Astrocyte of the cerebellum (primary cell): Measurements from ENCODE around the gene NPRL2.

Source experiments
- DNase-seq: peaks from one replicate; pipeline ENCODE4 v3.0.0-alpha.2; 2011; ENCODE audit warnings: low read depth
- H3K4me3 ChIP-seq: 2 replicates; pipeline ENCODE4 v1.5.1; 2011; ENCODE audit warnings: mild to moderate bottlenecking, low read depth, low read length, moderate library complexity
- in situ Hi-C: cut with HindIII; loops from 2 replicates; pipeline ENCODE4 v1.10.0; 2017; ENCODE audit warnings: low sequenced_read_pairs
- TF ChIP-seq, protein P1 (sequence below): IDR thresholded peaks from 2 replicates; pipeline ENCODE4 v1.5.1; 2012; ENCODE audit warnings: low read length, low read depth, moderate library complexity, mild to moderate bottlenecking; ENCODE audit errors: missing control alignments

Gene NPRL2

GRCh38 chr3:50297896-50298725 lies 52.5 kb downstream of the NPRL2 start:
- peak overlapping the region; percentile 79 for H3K4me3 ChIP-seq
- no peak for DNase-seq
- TF ChIP-seq, protein P1, sequence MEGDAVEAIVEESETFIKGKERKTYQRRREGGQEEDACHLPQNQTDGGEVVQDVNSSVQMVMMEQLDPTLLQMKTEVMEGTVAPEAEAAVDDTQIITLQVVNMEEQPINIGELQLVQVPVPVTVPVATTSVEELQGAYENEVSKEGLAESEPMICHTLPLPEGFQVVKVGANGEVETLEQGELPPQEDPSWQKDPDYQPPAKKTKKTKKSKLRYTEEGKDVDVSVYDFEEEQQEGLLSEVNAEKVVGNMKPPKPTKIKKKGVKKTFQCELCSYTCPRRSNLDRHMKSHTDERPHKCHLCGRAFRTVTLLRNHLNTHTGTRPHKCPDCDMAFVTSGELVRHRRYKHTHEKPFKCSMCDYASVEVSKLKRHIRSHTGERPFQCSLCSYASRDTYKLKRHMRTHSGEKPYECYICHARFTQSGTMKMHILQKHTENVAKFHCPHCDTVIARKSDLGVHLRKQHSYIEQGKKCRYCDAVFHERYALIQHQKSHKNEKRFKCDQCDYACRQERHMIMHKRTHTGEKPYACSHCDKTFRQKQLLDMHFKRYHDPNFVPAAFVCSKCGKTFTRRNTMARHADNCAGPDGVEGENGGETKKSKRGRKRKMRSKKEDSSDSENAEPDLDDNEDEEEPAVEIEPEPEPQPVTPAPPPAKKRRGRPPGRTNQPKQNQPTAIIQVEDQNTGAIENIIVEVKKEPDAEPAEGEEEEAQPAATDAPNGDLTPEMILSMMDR: peak; percentile 31
- in situ Hi-C loops: no loop called here

DNA sequence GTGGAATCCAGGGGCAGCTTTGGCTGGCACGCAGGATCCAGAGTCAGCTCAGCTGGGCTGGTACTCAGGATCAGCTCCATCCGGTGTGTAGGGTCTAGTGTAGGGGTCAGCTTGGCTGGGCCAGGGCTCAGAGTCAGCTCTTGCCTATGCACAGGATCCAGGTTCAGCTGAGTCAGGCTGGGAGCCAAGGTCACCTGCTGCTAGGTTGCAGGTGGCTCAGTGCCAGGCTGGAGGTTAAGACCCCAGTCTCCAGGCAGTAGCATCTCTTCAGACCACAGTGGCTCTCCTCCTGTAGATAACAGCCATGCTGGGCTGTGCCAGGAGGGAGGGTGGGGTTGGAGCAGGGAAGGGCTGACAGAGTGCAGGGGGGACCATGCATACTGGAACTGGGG lies 53.2 kb downstream of the NPRL2 start:
- no peak for DNase-seq
- in situ Hi-C loops: no loop called here

More for the DNA sequence above, 53.2 kb downstream of the NPRL2 start:
- TF ChIP-seq, protein P1: no peak
- H3K4me3 ChIP-seq: no peak overlapping the region
